ENCODE results near the gene PTCD2. TPM values are rescaled to one million over a fixed set of nuclear protein-coding genes. Genes with fewer than 3 reads are reported as not detected.
"Not testable (repeated sequence)": the region's sequence is repeated elsewhere in the genome, so short reads cannot be mapped to it uniquely, and the experiment has no call there.

The PTCD2 gene
- total RNA-seq, 2 donors from 2014 or later = 5.1 to 9.2 TPM

DNA sequence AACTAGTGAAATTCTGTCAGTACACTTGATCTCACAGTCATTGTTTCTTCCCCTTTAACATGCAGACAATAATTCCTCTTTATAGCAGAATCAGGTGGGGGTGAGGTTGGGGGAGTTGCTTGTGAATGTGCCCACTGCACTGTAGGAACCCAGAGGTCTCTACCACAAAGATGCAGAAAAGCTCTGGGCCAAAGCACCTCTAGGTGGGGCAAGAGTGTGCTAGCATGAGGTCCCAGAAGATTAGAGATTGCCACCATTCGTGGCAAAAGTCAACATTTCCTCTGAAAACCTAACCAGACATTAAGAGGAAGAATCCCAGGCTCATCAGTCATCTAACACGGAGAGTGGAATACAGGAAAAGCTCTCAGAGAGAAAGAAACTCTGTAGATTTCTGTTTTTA, 74.5 kb downstream of the PTCD2 start:
- no peak overlapping the region for H3K27ac ChIP-seq
- H3K36me3 ChIP-seq = no peaks in the 10 kb centered on the region
- no peaks in the 10 kb centered on the region for H3K9me3 ChIP-seq
- H3K4me3 ChIP-seq = no peak overlapping the region
- DNase-seq (ENCODE audit: low spot score) = no peak
- TF ChIP-seq, protein P1, sequence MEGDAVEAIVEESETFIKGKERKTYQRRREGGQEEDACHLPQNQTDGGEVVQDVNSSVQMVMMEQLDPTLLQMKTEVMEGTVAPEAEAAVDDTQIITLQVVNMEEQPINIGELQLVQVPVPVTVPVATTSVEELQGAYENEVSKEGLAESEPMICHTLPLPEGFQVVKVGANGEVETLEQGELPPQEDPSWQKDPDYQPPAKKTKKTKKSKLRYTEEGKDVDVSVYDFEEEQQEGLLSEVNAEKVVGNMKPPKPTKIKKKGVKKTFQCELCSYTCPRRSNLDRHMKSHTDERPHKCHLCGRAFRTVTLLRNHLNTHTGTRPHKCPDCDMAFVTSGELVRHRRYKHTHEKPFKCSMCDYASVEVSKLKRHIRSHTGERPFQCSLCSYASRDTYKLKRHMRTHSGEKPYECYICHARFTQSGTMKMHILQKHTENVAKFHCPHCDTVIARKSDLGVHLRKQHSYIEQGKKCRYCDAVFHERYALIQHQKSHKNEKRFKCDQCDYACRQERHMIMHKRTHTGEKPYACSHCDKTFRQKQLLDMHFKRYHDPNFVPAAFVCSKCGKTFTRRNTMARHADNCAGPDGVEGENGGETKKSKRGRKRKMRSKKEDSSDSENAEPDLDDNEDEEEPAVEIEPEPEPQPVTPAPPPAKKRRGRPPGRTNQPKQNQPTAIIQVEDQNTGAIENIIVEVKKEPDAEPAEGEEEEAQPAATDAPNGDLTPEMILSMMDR (IDR thresholded peaks at IDR 0.05) = peak in 1 of 2 donors; percentile 49
- H3K27me3 ChIP-seq = no peaks in the 10 kb centered on the region
- peaks cover 0 to 38% of the 10 kb centered on the region in 2 donors for H3K4me1 ChIP-seq

DNA sequence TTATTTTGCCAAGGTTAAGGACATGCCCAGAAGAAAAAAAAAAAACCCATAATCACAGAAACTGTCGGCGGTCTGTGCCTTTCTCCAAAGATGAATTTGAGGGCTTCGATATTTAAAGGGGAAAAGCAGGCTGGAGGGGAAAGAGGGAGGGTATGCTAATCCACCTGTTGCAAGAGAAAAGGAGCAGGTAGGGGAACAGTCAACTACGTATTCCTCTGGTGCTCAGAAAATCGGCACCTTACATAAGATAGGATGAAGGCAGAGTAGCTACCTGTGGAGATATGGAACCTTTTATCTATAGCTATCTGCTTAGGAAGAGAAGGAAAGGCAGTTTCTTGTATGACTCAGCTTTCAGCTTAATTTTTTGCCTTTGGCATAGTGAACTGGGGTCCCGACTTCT, 77.7 kb downstream of the PTCD2 start:
- Histone ChIP-seq H3K36me3 (no peaks in the 10 kb centered on the region), H3K4me1 (peaks cover 0 to 28% of the 10 kb centered on the region in 2 donors), H3K27me3 (no peaks in the 10 kb centered on the region), H3K9me3 (peaks cover 0 to 21% of the 10 kb centered on the region in 2 donors), H3K27ac (no peak overlapping the region), H3K4me3 (no peak overlapping the region)
- no peak for DNase-seq (ENCODE audit: low spot score)
- TF ChIP-seq, protein P1 (IDR thresholded peaks at IDR 0.05) = no peak

DNA sequence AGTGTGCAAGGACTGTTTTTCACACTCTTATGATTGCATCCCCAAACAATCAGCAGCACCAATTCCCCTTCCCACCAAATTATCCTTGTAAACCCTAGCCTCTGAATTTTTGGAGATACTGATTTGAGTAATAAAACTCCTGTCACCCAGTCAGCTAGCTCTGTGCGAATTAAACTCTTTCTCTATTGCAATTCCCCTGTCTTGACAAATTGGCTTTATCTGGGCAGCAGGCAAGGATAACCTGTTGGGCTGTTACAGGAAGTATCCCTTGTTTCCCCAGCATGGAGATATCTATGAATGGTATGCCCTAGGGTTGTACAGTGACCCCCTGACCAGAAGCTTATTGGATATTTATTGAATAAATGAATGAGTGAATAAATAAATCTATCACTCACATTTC, 80.8 kb downstream of the PTCD2 start:
- TF ChIP-seq, protein P1 (IDR thresholded peaks at IDR 0.05) = no peak

DNA sequence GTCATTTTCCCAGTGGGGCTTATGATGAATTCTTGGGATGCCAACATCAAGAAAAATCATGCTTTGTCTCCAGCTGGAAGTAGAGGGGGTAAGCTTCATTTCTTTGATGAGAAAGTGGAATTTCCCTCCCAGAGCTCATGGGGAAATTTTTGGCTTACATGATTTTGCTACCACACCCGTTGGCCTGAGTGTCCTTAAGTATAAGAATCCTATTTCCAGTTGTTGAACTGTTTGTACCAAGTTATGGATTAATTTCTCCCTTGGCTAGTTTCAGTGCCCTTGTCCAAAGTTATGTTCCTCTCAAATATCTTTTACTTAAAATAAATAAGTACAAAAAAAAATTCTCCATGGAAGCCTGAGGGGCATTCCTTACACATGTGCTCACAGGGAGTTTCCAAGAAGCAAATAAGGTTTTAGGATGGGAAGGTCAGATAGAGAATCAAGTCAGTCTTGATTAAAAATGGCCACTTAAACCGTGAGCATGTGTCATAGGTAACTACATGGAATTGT, 82.3 kb downstream of the PTCD2 start:
- Histone ChIP-seq H3K9me3 (peaks cover 0 to 21% of the 10 kb centered on the region in 2 donors), H3K36me3 (no peaks in the 10 kb centered on the region), H3K27ac (peak overlapping the region; percentile 18 to 57), H3K27me3 (no peaks in the 10 kb centered on the region), H3K4me1 (peaks cover 0 to 29% of the 10 kb centered on the region in 2 donors), H3K4me3 (no peak overlapping the region)
- TF ChIP-seq, protein P1 (IDR thresholded peaks at IDR 0.05) = no peak
- DNase-seq (ENCODE audit: low spot score) = no peak

More for the DNA sequence above, 80.8 kb downstream of the PTCD2 start:
- Histone ChIP-seq H3K36me3 (no peaks in the 10 kb centered on the region), H3K27me3 (no peaks in the 10 kb centered on the region), H3K4me3 (no peak overlapping the region), H3K27ac (no peak overlapping the region), H3K4me1 (peaks cover 0 to 29% of the 10 kb centered on the region in 2 donors), H3K9me3 (peaks cover 0 to 21% of the 10 kb centered on the region in 2 donors)
- no peak for DNase-seq (ENCODE audit: low spot score)

DNA sequence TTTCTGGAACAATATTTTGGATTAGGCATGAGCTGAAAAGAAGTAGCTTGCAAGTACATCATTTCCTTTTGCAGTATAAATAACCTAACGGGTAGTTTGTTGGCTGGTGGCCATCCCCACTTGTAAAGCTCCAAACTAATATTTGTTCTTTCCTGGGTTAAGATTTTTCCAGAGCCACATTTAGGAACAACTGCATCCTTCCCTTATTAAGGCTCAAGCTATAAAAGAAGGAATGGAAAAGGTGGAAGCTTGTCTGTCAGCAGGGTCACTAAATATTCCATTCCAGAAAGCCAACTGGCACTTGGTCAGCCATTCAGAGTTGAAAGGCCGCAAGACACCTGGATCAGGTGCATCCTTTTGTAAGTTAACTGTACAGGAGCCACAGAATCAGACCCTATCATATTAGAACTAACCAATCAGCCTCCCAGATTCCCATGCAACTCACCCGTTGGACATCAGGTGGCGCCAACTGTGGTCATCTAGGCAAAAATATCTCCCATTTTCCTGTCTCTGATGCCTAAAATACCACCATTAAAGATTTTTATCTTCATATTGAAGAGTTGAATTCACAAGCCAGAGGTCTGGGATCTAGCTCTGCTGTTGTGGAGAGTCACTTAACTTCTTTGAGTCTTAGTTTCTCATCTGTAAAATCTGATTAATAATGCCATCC, 82.9 kb downstream of the PTCD2 start:
- Histone ChIP-seq H3K27me3 (no peaks in the 10 kb centered on the region), H3K36me3 (no peaks in the 10 kb centered on the region), H3K9me3 (peaks cover 0 to 21% of the 10 kb centered on the region in 2 donors), H3K27ac (peak overlapping the region; percentile 18 to 57), H3K4me3 (no peak overlapping the region), H3K4me1 (peaks cover 0 to 26% of the 10 kb centered on the region in 2 donors)
- TF ChIP-seq, protein P1 (IDR thresholded peaks at IDR 0.05) = peak in 1 of 2 donors; percentile 29
- DNase-seq (ENCODE audit: low spot score) = no peak

DNA sequence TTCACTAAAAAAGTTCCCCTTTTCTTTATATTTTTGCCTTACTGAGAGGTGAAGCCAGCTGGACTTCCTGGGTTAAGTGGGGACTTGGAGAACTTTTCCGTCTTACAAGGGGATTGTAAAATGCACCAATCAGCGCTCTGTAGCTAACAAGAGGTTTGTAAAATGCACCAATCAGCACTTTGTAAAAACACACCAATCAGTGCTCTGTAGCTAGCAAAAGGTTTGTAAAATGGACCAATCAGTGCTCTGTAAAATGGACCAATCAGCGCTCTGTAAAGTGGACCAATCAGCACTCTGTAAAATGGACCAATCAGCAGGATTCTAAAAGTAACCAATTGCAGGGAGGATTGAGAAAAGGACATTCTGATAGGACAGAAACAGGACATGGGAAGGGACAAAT, 84.6 kb downstream of the PTCD2 start:
- H3K4me3 ChIP-seq; H3K36me3 ChIP-seq; H3K27me3 ChIP-seq; DNase-seq (ENCODE audit: low spot score); H3K27ac ChIP-seq: not testable (repeated sequence)
- Histone ChIP-seq H3K9me3 (peaks cover 0 to 21% of the 10 kb centered on the region in 2 donors), H3K4me1 (peaks cover 0 to 19% of the 10 kb centered on the region in 2 donors)

All from right atrium auricular region (tissue), 2 donors.